Measurements from ENCODE around the gene FH.

DNA sequence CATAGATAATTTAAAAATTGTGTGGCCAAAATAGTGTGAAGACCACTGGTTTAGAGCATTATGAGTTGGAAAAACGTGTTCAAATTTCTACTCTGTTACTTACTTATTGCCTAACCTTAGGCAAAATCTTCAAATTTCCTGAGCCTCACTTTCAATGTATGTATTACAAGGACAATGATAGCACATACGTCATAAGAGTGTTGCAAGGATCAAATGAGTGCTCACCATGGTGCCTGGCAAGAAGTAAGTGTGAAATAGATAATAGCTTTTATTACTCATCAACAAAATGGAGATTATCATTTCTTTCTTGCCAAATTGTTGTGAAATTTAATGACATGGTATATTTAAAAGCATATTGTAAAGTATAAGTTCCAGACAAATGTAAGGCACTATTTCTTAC is 57.2 kb downstream of the FH start:
- TF ChIP-seq POLR2AphosphoS5 (IDR thresholded peaks at IDR 0.05; ENCODE audit: low read depth, low read length) (no peak), POLR2A (IDR thresholded peaks at IDR 0.05; ENCODE audit: low read depth, low read length) (no peak), TAF1 (IDR thresholded peaks at IDR 0.05; ENCODE audit: low read depth, low read length) (no peak)
